A549 (cell line): ENCODE measurements around the gene RINL. TPM values are rescaled to one million over a fixed set of nuclear protein-coding genes. Genes with fewer than 3 reads are reported as not detected.
"Not testable (repeated sequence)": the region's sequence is repeated elsewhere in the genome, so short reads cannot be mapped to it uniquely, and the experiment has no call there.

ENCODE experiments used
- ATAC-seq, 2 experiments: fragments of 200-7000 bp in 1 of 2; fragments of >200 bp in 1 of 2; cut with Nextera tagmentation in 1 of 2; cut with Tn5 transposase in 1 of 2; 3 replicates each; pipeline versions ENCODE4 v1.8.0 to v1.9.1; 2018 to 2020; ENCODE audit warnings: mild to moderate bottlenecking in 1 of 2, moderate library complexity in 1 of 2
- CTCF ChIA-PET: fragments of 300-600 bp; sonication (Branson Sonifier 250); formaldehyde crosslinking; extraction: SDS; loops from one replicate; lab custom pipeline; 2021; ENCODE audit warnings: antibody characterized with exemption, inconsistent platforms; lab: Yijun Ruan, JAX
- POLR2A ChIA-PET: fragments of 350-600 bp; formaldehyde crosslinking; extraction: SDS; loops from one replicate; lab custom pipeline; 2021; ENCODE audit warnings: antibody characterized with exemption, inconsistent platforms; lab: Yijun Ruan, JAX
- DNase-seq, 2 experiments: peaks; one replicate each; pipeline versions ENCODE4 v3.0.0 to v3.0.0-alpha.2; 2011 to 2016; ENCODE audit warnings: low read depth in 1 of 2, low spot score in 1 of 2
- FAIRE-seq: peaks from 2 replicates; lab custom pipeline; 2011; peaks lifted over from hg19 to GRCh38; lab: Jason Lieb, UNC
- H3K27ac ChIP-seq, 2 experiments: fragments of >200 bp; sonication (Bioruptor Twin); formaldehyde crosslinking; 3 replicates each; pipeline ENCODE4 v1.5.1; 2016 to 2017
- H3K4me1 ChIP-seq: fragments of >200 bp; sonication (Bioruptor Twin); formaldehyde crosslinking; 3 replicates; pipeline ENCODE4 v1.6.1; 2016
- H3K4me2 ChIP-seq: fragments of >200 bp; sonication (Bioruptor Twin); formaldehyde crosslinking; 3 replicates; pipeline ENCODE4 v1.6.1; 2016
- H3K4me3 ChIP-seq: fragments of >200 bp; sonication (Bioruptor Twin); formaldehyde crosslinking; 3 replicates; pipeline ENCODE4 v1.5.1; 2016
- H3K9me3 ChIP-seq: fragments of >200 bp; sonication (Bioruptor Twin); formaldehyde crosslinking; 3 replicates; pipeline ENCODE4 v1.6.1; 2016
- CEBPB ChIP-seq, 2 experiments: fragments of >200 bp in 1 of 2; sonication (Bioruptor Twin) in 1 of 2; formaldehyde crosslinking in 1 of 2; IDR thresholded peaks; 2 replicates each; pipeline ENCODE4 v1.6.1; 2012 to 2016
- CHD2 ChIP-seq: fragments of 150-350 bp; IDR thresholded peaks from 2 replicates; pipeline ENCODE4 v1.6.1; 2014; ENCODE audit warnings: low read length; ENCODE audit not compliant: partially characterized antibody
- CHD4 ChIP-seq: fragments of 200-600 bp; sonication (generic); IDR thresholded peaks from 2 replicates; pipeline ENCODE4 v1.6.1; 2016; ENCODE audit warnings: antibody characterized with exemption, mild to moderate bottlenecking, borderline replicate concordance
- ESRRA ChIP-seq: fragments of 150-350 bp; IDR thresholded peaks from 2 replicates; pipeline ENCODE4 v1.6.1; 2014; ENCODE audit warnings: mild to moderate bottlenecking, low read length, borderline replicate concordance
- FOSL2 ChIP-seq, 2 experiments: fragments of 450-650 bp in 1 of 2; fragments of >200 bp in 1 of 2; sonication (Bioruptor Twin) in 1 of 2; formaldehyde crosslinking; IDR thresholded peaks; 2 replicates each; pipeline versions ENCODE4 v1.5.0 to v1.6.1; 2016 to 2020; ENCODE audit warnings: mild to moderate bottlenecking in 1 of 2, moderate library complexity in 1 of 2
- FOXS1 ChIP-seq: fragments of 250-450 bp; sonication (Bioruptor Pico); IDR thresholded peaks from 2 replicates; pipeline ENCODE4 v1.5.0; 2020; ENCODE audit warnings: mild to moderate bottlenecking, moderate library complexity
- HEYL ChIP-seq: fragments of 250-450 bp; sonication (Bioruptor Pico); IDR thresholded peaks from 2 replicates; pipeline ENCODE4 v1.8.0; 2021; ENCODE audit warnings: mild to moderate bottlenecking, moderate library complexity
- HOXB13 ChIP-seq: fragments of 250-450 bp; sonication (Bioruptor Pico); IDR thresholded peaks from 2 replicates; pipeline ENCODE4 v1.5.0; 2020; ENCODE audit warnings: low read depth, mild to moderate bottlenecking, moderate library complexity
- HOXB5 ChIP-seq: fragments of 250-450 bp; sonication (Bioruptor Pico); IDR thresholded peaks from 2 replicates; pipeline ENCODE4 v1.5.0; 2020; ENCODE audit warnings: mild to moderate bottlenecking, moderate library complexity
- KDM1A ChIP-seq: fragments of 200-600 bp; sonication (generic); IDR thresholded peaks from 2 replicates; pipeline ENCODE4 v1.6.1; 2016; ENCODE audit warnings: low read depth, mild to moderate bottlenecking
- KDM5A ChIP-seq: fragments of 200-600 bp; sonication (generic); IDR thresholded peaks from 2 replicates; pipeline ENCODE4 v1.6.1; 2016; ENCODE audit warnings: antibody characterized with exemption, mild to moderate bottlenecking
- MAFK ChIP-seq: fragments of 450-650 bp; IDR thresholded peaks from 2 replicates; pipeline ENCODE4 v1.6.1; 2014; ENCODE audit not compliant: partially characterized antibody
- MAZ ChIP-seq: fragments of 150-350 bp; IDR thresholded peaks from 2 replicates; pipeline ENCODE4 v1.6.1; 2014; ENCODE audit warnings: antibody characterized with exemption, low read depth, low read length, borderline replicate concordance
- MYC ChIP-seq: IDR thresholded peaks from 2 replicates; pipeline ENCODE4 v1.6.1; 2012; ENCODE audit warnings: mild to moderate bottlenecking, inconsistent platforms, low read length, improper control_type of control experiment, borderline replicate concordance
- NR3C1 ChIP-seq: fragments of >200 bp; sonication (Bioruptor Twin); formaldehyde crosslinking; IDR thresholded peaks from 3 replicates; pipeline ENCODE4 v1.6.1; 2017
- PHF8 ChIP-seq: fragments of 200-600 bp; sonication (generic); IDR thresholded peaks from 2 replicates; pipeline ENCODE4 v1.6.1; 2016; ENCODE audit warnings: low read depth, mild to moderate bottlenecking, antibody characterized with exemption, moderate library complexity, borderline replicate concordance
- POLR2A ChIP-seq: IDR thresholded peaks from 2 replicates; pipeline ENCODE4 v1.6.1; 2012; ENCODE audit warnings: mild to moderate bottlenecking, low read length
- RAD21 ChIP-seq, 2 experiments: fragments of >200 bp in 1 of 2; sonication (Bioruptor Twin) in 1 of 2; formaldehyde crosslinking in 1 of 2; IDR thresholded peaks in 1 of 2; conservative IDR thresholded peaks in 1 of 2; 2 replicates in 1 of 2; 3 replicates in 1 of 2; pipeline ENCODE4 v1.6.1; 2012 to 2018; ENCODE audit warnings: inconsistent platforms in 1 of 2
- RARB ChIP-seq: fragments of 250-450 bp; sonication (Bioruptor Pico); IDR thresholded peaks from 2 replicates; pipeline ENCODE4 v1.8.0; 2021; ENCODE audit warnings: mild to moderate bottlenecking, moderate library complexity
- RCOR1 ChIP-seq: fragments of 150-350 bp; IDR thresholded peaks from 2 replicates; pipeline ENCODE4 v1.6.1; 2014; ENCODE audit warnings: antibody characterized with exemption, low read length, low read depth
- RFX5 ChIP-seq: fragments of 450-650 bp; IDR thresholded peaks from 2 replicates; pipeline ENCODE4 v1.7.1; 2014; ENCODE audit warnings: antibody characterized with exemption, mild to moderate bottlenecking, moderate library complexity
- SMC3 ChIP-seq: fragments of >200 bp; sonication (Bioruptor Twin); formaldehyde crosslinking; IDR thresholded peaks from 3 replicates; pipeline ENCODE4 v1.6.1; 2018; ENCODE audit warnings: inconsistent platforms
- SREBF2 ChIP-seq: fragments of 450-650 bp; IDR thresholded peaks from 2 replicates; pipeline ENCODE4 v1.6.1; 2014; ENCODE audit warnings: mild to moderate bottlenecking, moderate library complexity
- ZFP36 ChIP-seq: fragments of 450-650 bp; IDR thresholded peaks from 2 replicates; pipeline ENCODE4 v1.6.1; 2014; ENCODE audit warnings: borderline replicate concordance; ENCODE audit not compliant: partially characterized antibody
- ZNF302 ChIP-seq: fragments of 250-450 bp; sonication (Bioruptor Pico); IDR thresholded peaks from 2 replicates; pipeline ENCODE4 v1.9.0; 2021; ENCODE audit warnings: inconsistent platforms, mild to moderate bottlenecking, moderate library complexity
- ZSCAN20 ChIP-seq: fragments of 250-450 bp; sonication (Bioruptor Pico); IDR thresholded peaks from 2 replicates; pipeline ENCODE4 v1.8.0; 2022; ENCODE audit warnings: mild to moderate bottlenecking, moderate library complexity
- WGBS: methylation state at CpG from one replicate; pipeline ENCODE4 v1.1.6; 2017; ENCODE audit errors: missing lambda C conversion rate; 5-methylcytosine and 5-hydroxymethylcytosine counted together
- polyA plus RNA-seq, 4 experiments: library from polyadenylated mRNA; depleted of rRNA in 3 of 4; stranded (reverse); fragments of >200 nt; fragmentation: RNase III in 1 of 4; extraction: RNeasy Plus Mini Kit Qiagen cat#74134 plus additional on column Dnase treatment in 1 of 4; gene quantifications; 2 replicates in 3 of 4; 3 replicates in 1 of 4; pipeline ENCODE4 v1.2.3, GENCODE V29; 2011 to 2017
- TF ChIP-seq, protein P1 (sequence below): fragments of 450-650 bp; IDR thresholded peaks from 2 replicates; pipeline ENCODE4 v1.6.1; 2014; ENCODE audit warnings: antibody characterized with exemption
- TF ChIP-seq, protein P2 (sequence below): fragments of 150-350 bp; IDR thresholded peaks from 2 replicates; pipeline ENCODE4 v1.6.1; 2014; ENCODE audit warnings: low read depth, mild to moderate bottlenecking, low read length
- TF ChIP-seq, protein P3 (sequence below): IDR thresholded peaks from 2 replicates; pipeline ENCODE4 v1.6.1; 2012; ENCODE audit warnings: low read depth, borderline replicate concordance
- TF ChIP-seq, protein P4 (sequence below): fragments of >200 bp; sonication (Bioruptor Twin); formaldehyde crosslinking; IDR thresholded peaks from 2 replicates; pipeline ENCODE4 v1.6.1; 2016

Gene RINL
- polyA plus RNA-seq, 2 of the 4 experiments (the other 2 are of a cell fraction) = 2.9 to 6.3 TPM

DNA sequence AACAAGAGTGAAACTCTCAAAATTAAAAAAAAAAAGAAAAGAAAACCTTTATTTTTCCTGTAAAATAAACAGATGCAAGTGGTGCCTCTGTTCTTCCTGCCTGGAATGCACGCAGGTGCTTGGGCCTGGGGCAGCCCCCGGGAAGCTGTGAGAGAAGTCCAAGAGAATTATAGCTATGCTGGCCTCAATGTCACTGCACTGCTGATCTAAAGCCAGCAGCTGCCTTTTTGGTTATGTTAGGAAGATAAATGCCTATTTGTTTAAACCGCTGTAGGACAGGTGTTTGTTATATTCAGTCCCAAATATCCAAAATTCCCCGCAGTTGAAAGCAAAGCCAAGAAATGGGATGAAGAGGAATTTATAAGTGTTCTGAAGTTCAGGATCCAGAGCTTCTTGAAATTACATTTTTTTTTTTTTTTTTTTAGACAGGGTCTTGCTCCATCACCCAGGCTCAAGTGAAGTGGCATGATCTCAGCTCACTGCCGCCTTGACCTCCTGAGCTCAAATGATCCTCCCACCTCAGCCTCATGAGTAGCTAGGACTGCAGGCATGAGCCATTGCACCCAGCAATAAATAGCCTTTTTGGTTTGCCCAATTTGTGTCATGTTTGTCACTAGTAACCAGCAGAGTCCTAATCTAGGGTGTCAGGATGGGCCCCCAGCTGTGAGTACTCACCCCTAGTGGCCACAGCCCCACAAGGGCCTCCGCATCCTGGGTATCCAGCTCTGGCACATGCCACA, 2.2 kb downstream of the RINL start:
- CTCF ChIA-PET = interaction anchor here (0.6 to 31.8 kb wide), 7 partner anchors 6 to 467 kb away, joined by 3 to 652 read pairs (median 11); partner anchors contain the start of genes MRPS12, RINL, SAMD4B and SARS2
- WGBS = 79% methylated on average over 6 of the region's 6 CpGs
- ATAC-seq = peak; percentile 44; a peak in 5 of 6 replicates
- H3K27ac ChIP-seq = no peak overlapping the region
- POLR2A ChIA-PET = interaction anchor here (0.6 to 1.2 kb wide), 3 partner anchors 44 to 239 kb away, joined by 3 to 4 read pairs (median 4); partner anchors contain the start of gene ECH1
- DNase-seq = no peak
- H3K9me3 ChIP-seq = no peaks in the 10 kb centered on the region
- peaks cover 4% of the 10 kb centered on the region; the same call in 2 of the 3 replicates for H3K4me1 ChIP-seq
- H3K4me3 ChIP-seq = no peak overlapping the region
- H3K4me2 ChIP-seq = no peak overlapping the region
- peak; percentile 36 for FAIRE-seq
- TF ChIP-seq FOXS1 (CRISPR knock-in tag) (no peak), MYC (no peak), ZFP36 (no peak), CHD2 (no peak), SMC3 (no peak), HOXB5 (CRISPR knock-in tag) (no peak), POLR2A (no peak), RAD21 (conservative IDR thresholded peaks at IDR 0.05 in 1 of 2, IDR thresholded peaks at IDR 0.05 in 1 of 2) (no peak), ZSCAN20 (CRISPR knock-in tag) (no peak), NR3C1 (no peak), KDM1A (no peak), RCOR1 (no peak), ZNF302 (CRISPR knock-in tag) (no peak), SREBF2 (no peak), ESRRA (no peak)
- TF ChIP-seq, protein P1, sequence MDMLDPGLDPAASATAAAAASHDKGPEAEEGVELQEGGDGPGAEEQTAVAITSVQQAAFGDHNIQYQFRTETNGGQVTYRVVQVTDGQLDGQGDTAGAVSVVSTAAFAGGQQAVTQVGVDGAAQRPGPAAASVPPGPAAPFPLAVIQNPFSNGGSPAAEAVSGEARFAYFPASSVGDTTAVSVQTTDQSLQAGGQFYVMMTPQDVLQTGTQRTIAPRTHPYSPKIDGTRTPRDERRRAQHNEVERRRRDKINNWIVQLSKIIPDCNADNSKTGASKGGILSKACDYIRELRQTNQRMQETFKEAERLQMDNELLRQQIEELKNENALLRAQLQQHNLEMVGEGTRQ = no peak
- TF ChIP-seq, all 56 proteins: peak for 0

DNA sequence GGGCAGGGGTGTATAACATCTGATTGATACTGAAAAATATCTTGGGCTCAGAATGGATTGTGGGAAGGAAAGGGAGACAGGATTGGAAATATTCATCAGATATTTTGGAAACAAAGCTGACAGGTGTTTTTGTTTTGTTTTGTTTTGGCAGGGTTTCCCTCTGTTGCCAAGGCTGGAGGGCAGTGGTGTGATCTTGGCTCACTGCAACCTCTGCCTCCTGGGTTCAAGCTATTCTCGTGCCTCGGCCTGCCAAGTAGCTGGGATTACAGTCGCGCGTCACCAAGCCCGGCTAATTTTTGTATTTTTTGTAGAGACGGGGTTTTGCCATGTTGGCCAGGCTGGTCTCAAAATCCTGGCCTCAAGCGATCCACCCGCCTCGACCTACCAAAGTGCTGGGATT, 4.7 kb downstream of the RINL start:
- ATAC-seq, FAIRE-seq, DNase-seq, POLR2A ChIA-PET, H3K9me3 ChIP-seq, H3K27ac ChIP-seq, H3K4me2 ChIP-seq, H3K4me3 ChIP-seq: not testable (repeated sequence)
- WGBS = 91% methylated on average over 10 of the region's 10 CpGs
- CTCF ChIA-PET = interaction anchor here (0.7 to 31.8 kb wide), 5 partner anchors 5 to 109 kb away, joined by 3 to 652 read pairs (median 45); partner anchors contain the start of genes MRPS12, RINL and SARS2
- peaks cover 17% of the 10 kb centered on the region for H3K4me1 ChIP-seq

DNA sequence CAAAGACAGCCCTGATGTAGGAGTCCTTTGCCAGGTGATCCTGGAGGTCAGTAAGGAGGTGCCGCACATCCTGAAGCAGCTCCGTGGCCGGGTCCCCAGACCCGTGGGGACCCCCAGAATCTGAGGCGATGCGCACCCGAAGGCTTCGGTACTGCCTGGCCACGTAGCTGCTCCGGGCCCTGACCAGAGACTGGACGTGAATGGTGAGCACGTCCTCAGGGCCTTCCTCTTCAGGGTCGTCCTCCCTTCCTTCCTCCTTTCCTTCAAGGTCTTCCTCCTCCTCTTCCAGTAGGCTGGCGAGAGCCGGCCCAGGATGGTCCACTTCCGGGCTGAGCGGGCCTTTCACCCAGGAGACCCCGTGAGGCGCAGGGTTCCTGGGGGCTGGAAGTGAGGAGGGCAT, 7.5 kb downstream of the RINL start:
- FAIRE-seq = no peak
- WGBS = 93% methylated on average over 19 of the region's 19 CpGs
- Histone ChIP-seq H3K27ac (no peak overlapping the region), H3K4me1 (peaks cover 13% of the 10 kb centered on the region; the same call in 2 of the 3 replicates), H3K4me2 (peak overlapping the region; percentile 74; the same call in 2 of the 3 replicates), H3K4me3 (no peak overlapping the region), H3K9me3 (no peaks in the 10 kb centered on the region)
- no peak for DNase-seq
- ChIA-PET CTCF (interaction anchor here (0.7 to 31.8 kb wide), 25 partner anchors 2 to 467 kb away, joined by 3 to 652 read pairs (median 5); partner anchors contain the start of genes ECH1, EIF3K, FAM98C and HNRNPL), POLR2A (interaction anchor here (1.5 kb wide), 1 partner anchor 18 kb away, joined by 6 read pairs; no protein-coding TSS in a partner anchor)
- ATAC-seq = no peak; a peak in 1 of 6 replicates
- TF ChIP-seq HOXB13 (CRISPR knock-in tag) (no peak), FOSL2 (IDR thresholded peaks at IDR 0.05) (no peak), FOSL2 (CRISPR knock-in tag; IDR thresholded peaks at IDR 0.05) (no peak), NR3C1 (no peak), CEBPB (IDR thresholded peaks at IDR 0.05) (no peak), RARB (no peak), PHF8 (no peak), RFX5 (no peak), MAFK (no peak), CHD4 (no peak), RCOR1 (no peak), HEYL (CRISPR knock-in tag) (no peak), MAZ (no peak), KDM5A (no peak), ZFP36 (no peak)
- TF ChIP-seq, protein P2, sequence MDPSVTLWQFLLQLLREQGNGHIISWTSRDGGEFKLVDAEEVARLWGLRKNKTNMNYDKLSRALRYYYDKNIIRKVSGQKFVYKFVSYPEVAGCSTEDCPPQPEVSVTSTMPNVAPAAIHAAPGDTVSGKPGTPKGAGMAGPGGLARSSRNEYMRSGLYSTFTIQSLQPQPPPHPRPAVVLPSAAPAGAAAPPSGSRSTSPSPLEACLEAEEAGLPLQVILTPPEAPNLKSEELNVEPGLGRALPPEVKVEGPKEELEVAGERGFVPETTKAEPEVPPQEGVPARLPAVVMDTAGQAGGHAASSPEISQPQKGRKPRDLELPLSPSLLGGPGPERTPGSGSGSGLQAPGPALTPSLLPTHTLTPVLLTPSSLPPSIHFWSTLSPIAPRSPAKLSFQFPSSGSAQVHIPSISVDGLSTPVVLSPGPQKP = no peak
- TF ChIP-seq, protein P3, sequence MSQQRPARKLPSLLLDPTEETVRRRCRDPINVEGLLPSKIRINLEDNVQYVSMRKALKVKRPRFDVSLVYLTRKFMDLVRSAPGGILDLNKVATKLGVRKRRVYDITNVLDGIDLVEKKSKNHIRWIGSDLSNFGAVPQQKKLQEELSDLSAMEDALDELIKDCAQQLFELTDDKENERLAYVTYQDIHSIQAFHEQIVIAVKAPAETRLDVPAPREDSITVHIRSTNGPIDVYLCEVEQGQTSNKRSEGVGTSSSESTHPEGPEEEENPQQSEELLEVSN = no peak
- TF ChIP-seq, protein P4, sequence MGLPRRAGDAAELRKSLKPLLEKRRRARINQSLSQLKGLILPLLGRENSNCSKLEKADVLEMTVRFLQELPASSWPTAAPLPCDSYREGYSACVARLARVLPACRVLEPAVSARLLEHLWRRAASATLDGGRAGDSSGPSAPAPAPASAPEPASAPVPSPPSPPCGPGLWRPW = no peak
